H1 (cell line): ENCODE data around the gene TXNL4B. TPM values are rescaled to one million over a fixed set of nuclear protein-coding genes. Genes with fewer than 3 reads are reported as not detected.

ENCODE experiments used
- CTCF ChIA-PET: fragments of 300-600 bp; sonication (Branson Sonifier 250); formaldehyde crosslinking; loops from one replicate; lab custom pipeline; 2021; ENCODE audit not compliant: partially characterized antibody; lab: Charles Lee
- POLR2A ChIA-PET: fragments of 300-600 bp; sonication (Branson Sonifier 250); formaldehyde crosslinking; loops from one replicate; lab custom pipeline; 2021; ENCODE audit warnings: inconsistent platforms; ENCODE audit not compliant: partially characterized antibody; lab: Charles Lee
- DNase-seq, 2 experiments: peaks; one replicate each; pipeline versions ENCODE4 v3.0.0 to v3.0.0-alpha.2; 2010 to 2022; ENCODE audit warnings: low spot score in 2 of 2, low read depth in 1 of 2, mixed read lengths in 1 of 2
- FAIRE-seq: peaks from 2 replicates; lab custom pipeline; 2011; peaks lifted over from hg19 to GRCh38; lab: Jason Lieb, UNC
- H2AFZ ChIP-seq: 2 replicates; pipeline ENCODE4 v1.8.1; 2012; ENCODE audit warnings: low read length, inconsistent platforms
- H2AK5ac ChIP-seq: 2 replicates; pipeline ENCODE4 v1.6.1; 2013; ENCODE audit warnings: low read depth, low read length
- H2BK120ac ChIP-seq: replicated peaks from 2 replicates; pipeline ENCODE3; 2013; ENCODE audit warnings: low read depth, low read length, inconsistent platforms
- H2BK12ac ChIP-seq: 2 replicates; pipeline ENCODE4 v1.6.1; 2013; ENCODE audit warnings: low read depth, low read length
- H2BK15ac ChIP-seq: 2 replicates; pipeline ENCODE4 v1.6.1; 2013; ENCODE audit warnings: low read length
- H2BK20ac ChIP-seq: 2 replicates; pipeline ENCODE4 v1.6.1; 2013; ENCODE audit warnings: low read length
- H2BK5ac ChIP-seq: 2 replicates; pipeline ENCODE4 v1.6.1; 2013; ENCODE audit warnings: low read depth, low read length
- H3K14ac ChIP-seq: 2 replicates; pipeline ENCODE4 v1.6.1; 2013; ENCODE audit warnings: inconsistent platforms; ENCODE audit not compliant: insufficient read length
- H3K18ac ChIP-seq: 2 replicates; pipeline ENCODE4 v1.6.1; 2013; ENCODE audit warnings: low read length; ENCODE audit errors: extremely low read depth
- H3K23ac ChIP-seq: 2 replicates; pipeline ENCODE4 v1.6.1; 2013; ENCODE audit warnings: inconsistent platforms; ENCODE audit not compliant: insufficient read length
- H3K23me2 ChIP-seq: 2 replicates; pipeline ENCODE4 v1.6.1; 2013; ENCODE audit warnings: low read depth, low read length
- H3K27ac ChIP-seq: 2 replicates; pipeline ENCODE4 v1.6.1; 2011; ENCODE audit warnings: low read depth, low read length, inconsistent platforms
- H3K27me3 ChIP-seq, 4 experiments: replicated peaks in 1 of 4; 1 replicate in 1 of 4; 2 replicates in 3 of 4; pipeline versions ENCODE4 v1.6.1 to v1.8.1; 2011 to 2013; ENCODE audit warnings: low read length in 3 of 4, mild to moderate bottlenecking in 3 of 4, inconsistent platforms in 2 of 4, mixed read lengths in 2 of 4, moderate library complexity in 1 of 4; ENCODE audit not compliant: control insufficient read depth in 3 of 4, insufficient read depth in 3 of 4; ENCODE audit errors: extremely low read depth in 1 of 4
- H3K36me3 ChIP-seq, 4 experiments: 2 replicates each; pipeline versions ENCODE4 v1.6.1 to v1.8.1; 2011 to 2013; ENCODE audit warnings: mild to moderate bottlenecking in 4 of 4, low read length in 3 of 4, moderate library complexity in 2 of 4, control low read depth in 1 of 4, inconsistent platforms in 1 of 4; ENCODE audit not compliant: insufficient read depth in 4 of 4, control insufficient read depth in 2 of 4
- H3K4ac ChIP-seq: replicated peaks from 2 replicates; pipeline ENCODE3; 2013; ENCODE audit warnings: low read length, low read depth, mixed read lengths, inconsistent platforms; ENCODE audit not compliant: insufficient read length
- H3K4me1 ChIP-seq, 4 experiments: replicated peaks in 1 of 4; 1 replicate in 1 of 4; 2 replicates in 3 of 4; pipeline versions ENCODE4 v1.6.1 to v1.8.1; 2011 to 2013; ENCODE audit warnings: low read length in 3 of 4, inconsistent platforms in 2 of 4, mixed read lengths in 1 of 4; ENCODE audit not compliant: insufficient read depth in 4 of 4, control insufficient read depth in 3 of 4
- H3K4me2 ChIP-seq, 2 experiments: 2 replicates each; pipeline versions ENCODE4 v1.6.1 to v1.8.1; 2011 to 2013; ENCODE audit warnings: low read depth in 2 of 2, low read length in 2 of 2, control low read depth in 1 of 2, inconsistent platforms in 1 of 2, mild to moderate bottlenecking in 1 of 2; ENCODE audit not compliant: insufficient read depth in 1 of 2
- H3K4me3 ChIP-seq, 4 experiments: fragments of 200-600, 300-600 bp in 1 of 4; sonication (generic), shearing (Covaris generic), sonication (Bioruptor Twin) in 1 of 4; 2 replicates each; pipeline versions ENCODE4 v1.5.1 to v1.8.1; 2011 to 2016; ENCODE audit warnings: low read length in 4 of 4, low read depth in 3 of 4, control low read depth in 2 of 4, inconsistent platforms in 2 of 4, mild to moderate bottlenecking in 2 of 4, mixed read lengths in 1 of 4, moderate library complexity in 1 of 4; ENCODE audit not compliant: insufficient read depth in 2 of 4; ENCODE audit errors: extremely low read depth in 1 of 4
- H3K56ac ChIP-seq: replicated peaks from 2 replicates; pipeline ENCODE3; 2013; ENCODE audit warnings: low read depth, mild to moderate bottlenecking, mixed read lengths, low read length, inconsistent platforms; ENCODE audit not compliant: insufficient read length
- H3K79me1 ChIP-seq: 2 replicates; pipeline ENCODE4 v1.6.1; 2013; ENCODE audit warnings: low read depth, low read length, control low read depth
- H3K79me2 ChIP-seq, 2 experiments: 2 replicates each; pipeline versions ENCODE4 v1.6.1 to v1.8.1; 2012 to 2013; ENCODE audit warnings: low read length in 2 of 2, mild to moderate bottlenecking in 2 of 2, inconsistent platforms in 1 of 2; ENCODE audit not compliant: insufficient read depth in 2 of 2, control insufficient read depth in 1 of 2
- H3K9ac ChIP-seq, 4 experiments: replicated peaks in 1 of 4; 1 replicate in 1 of 4; 2 replicates in 3 of 4; pipeline versions ENCODE4 v1.6.1 to v1.8.1; 2011 to 2013; ENCODE audit warnings: low read depth in 3 of 4, low read length in 3 of 4, control low read depth in 2 of 4, mild to moderate bottlenecking in 2 of 4, moderate library complexity in 2 of 4, inconsistent platforms in 1 of 4; ENCODE audit errors: extremely low read depth in 1 of 4
- H3K9me3 ChIP-seq, 2 experiments: 2 replicates each; pipeline versions ENCODE4 v1.6.1 to v1.8.1; 2012 to 2013; ENCODE audit warnings: mild to moderate bottlenecking in 2 of 2, moderate library complexity in 2 of 2, control low read depth in 1 of 2, inconsistent platforms in 1 of 2, low read depth in 1 of 2, low read length in 1 of 2, mixed read lengths in 1 of 2; ENCODE audit not compliant: insufficient read depth in 2 of 2
- H4K20me1 ChIP-seq, 2 experiments: replicated peaks in 1 of 2; 2 replicates each; pipeline versions ENCODE3 to v1.8.1; 2011 to 2013; ENCODE audit warnings: inconsistent platforms in 2 of 2, low read length in 2 of 2, mild to moderate bottlenecking in 1 of 2; ENCODE audit not compliant: insufficient read depth in 2 of 2, control insufficient read depth in 1 of 2
- H4K5ac ChIP-seq: 2 replicates; pipeline ENCODE4 v1.6.1; 2013; ENCODE audit warnings: low read length, low read depth, mixed read lengths, inconsistent platforms; ENCODE audit not compliant: insufficient read length
- H4K8ac ChIP-seq: 2 replicates; pipeline ENCODE4 v1.8.0; 2013; ENCODE audit warnings: mild to moderate bottlenecking, moderate library complexity, low read length, inconsistent platforms; ENCODE audit not compliant: insufficient read depth; ENCODE audit errors: extremely low read depth
- H4K91ac ChIP-seq: replicated peaks from 2 replicates; pipeline ENCODE3; 2013; ENCODE audit warnings: low read length, mixed read lengths, inconsistent platforms; ENCODE audit not compliant: insufficient read length
- CHD1 ChIP-seq: IDR thresholded peaks from 2 replicates; pipeline ENCODE4 v1.6.1; 2012; ENCODE audit warnings: low read depth, low read length, improper control_type of control experiment
- E2F6 ChIP-seq: IDR thresholded peaks from 2 replicates; pipeline ENCODE4 v1.6.1; 2012; ENCODE audit warnings: inconsistent platforms
- HDAC2 ChIP-seq, 2 experiments: fragments of 300-600 bp in 1 of 2; sonication (generic) in 1 of 2; IDR thresholded peaks; 2 replicates each; pipeline ENCODE4 v1.6.1; 2011 to 2012; ENCODE audit warnings: low read depth in 2 of 2, low read length in 2 of 2, mild to moderate bottlenecking in 2 of 2, moderate library complexity in 2 of 2, borderline replicate concordance in 1 of 2, inconsistent platforms in 1 of 2
- KDM4A ChIP-seq: IDR thresholded peaks from one replicate; pipeline ENCODE4 v1.7.1; 2012; ENCODE audit warnings: low read depth, mild to moderate bottlenecking, moderate library complexity, low read length, inconsistent platforms; ENCODE audit not compliant: severe bottlenecking
- NANOG ChIP-seq: IDR thresholded peaks from 2 replicates; pipeline ENCODE4 v1.6.1; 2011; ENCODE audit warnings: low read length, low read depth, mild to moderate bottlenecking, inconsistent platforms; ENCODE audit not compliant: insufficient read depth, poor library complexity, severe bottlenecking
- RFX5 ChIP-seq: IDR thresholded peaks from 2 replicates; pipeline ENCODE4 v1.6.1; 2011; ENCODE audit warnings: low read depth, low read length, improper control_type of control experiment, borderline replicate concordance
- RNF2 ChIP-seq: fragments of 200-900, 300-1000 bp; sonication (generic); IDR thresholded peaks from 2 replicates; pipeline ENCODE4 v1.7.1; 2016; ENCODE audit warnings: borderline replicate concordance, low read depth, mild to moderate bottlenecking, antibody characterized with exemption, low read length; ENCODE audit not compliant: poor library complexity, severe bottlenecking; ENCODE audit errors: missing control alignments
- SIRT6 ChIP-seq: IDR thresholded peaks from one replicate; pipeline ENCODE4 v1.7.1; 2012; ENCODE audit warnings: low read length, inconsistent platforms
- WGBS, 2 experiments: shearing (Covaris generic) in 1 of 2; methylation state at CpG; one replicate each; pipeline versions ENCODE4 v1.1.6 to v1.1.7; 2013 to 2015; ENCODE audit warnings: low lambda C conversion rate in 2 of 2, mixed read lengths in 2 of 2, inconsistent platforms in 1 of 2, low coverage in 1 of 2, missing lambda C conversion rate in 1 of 2; ENCODE audit not compliant: insufficient replicate concordance in 2 of 2, insufficient coverage in 1 of 2, insufficient read length in 1 of 2; ENCODE audit errors: extremely low coverage in 1 of 2, missing lambda C conversion rate in 1 of 2; 5-methylcytosine and 5-hydroxymethylcytosine counted together
- polyA plus RNA-seq, 7 experiments: library from polyadenylated mRNA; depleted of rRNA in 3 of 7; stranded (reverse) in 5 of 7; unstranded in 2 of 7; fragments of >200 nt in 5 of 7; fragments of 200-250 nt in 2 of 7; gene quantifications; 1 replicate in 5 of 7; 2 replicates in 1 of 7; 4 replicates in 1 of 7; pipeline versions ENCODE4 v1.2.1 to v1.2.3, GENCODE V29; 2011 to 2013; ENCODE audit warnings: missing spikeins in 2 of 7, mixed read lengths in 2 of 7
- total RNA-seq: library from RNA; stranded (reverse); fragmentation: NEBNext Ultra II Directional; extraction: Animal tissue kit (Norgen Biotek cat#: 25700); gene quantifications from 2 replicates; pipeline ENCODE4 v1.2.1, GENCODE V29; 2021
- TF ChIP-seq, protein P1 (sequence below): IDR thresholded peaks from 2 replicates; pipeline ENCODE4 v1.6.1; 2012; ENCODE audit warnings: low read length, inconsistent platforms

The TXNL4B gene
- total and polyA plus RNA-seq, 2 of the 8 experiments (the other 6 are each of a cell fraction or from before 2014, with no cell fraction given), result 6.7 to 10.6 TPM

- H3K4me1 ChIP-seq, result no peaks in the 10 kb centered on the region
- no peak overlapping the region for H3K4me2 ChIP-seq
- H3K23ac ChIP-seq, result no peak overlapping the region
- H4K5ac ChIP-seq, result no peak overlapping the region
- no peak overlapping the region for H3K56ac ChIP-seq
- peaks cover 43 to 71% (median 60%) of the 10 kb centered on the region in 4 experiments for H3K36me3 ChIP-seq
- no peak overlapping the region for H2AFZ ChIP-seq
- H3K79me1 ChIP-seq, result peaks cover 4% of the 10 kb centered on the region; the same call in 1 of the 2 replicates
- H2BK12ac ChIP-seq, result no peak overlapping the region
- DNase-seq (peak; percentile 19 to 77), FAIRE-seq (peak; percentile 98)
- H3K14ac ChIP-seq, result no peak overlapping the region
- peaks cover 8 to 15% of the 10 kb centered on the region in 2 experiments for H4K20me1 ChIP-seq
- no peak overlapping the region for H3K4ac ChIP-seq
- no peak overlapping the region for H2BK20ac ChIP-seq
- no peaks in the 10 kb centered on the region for H3K9me3 ChIP-seq
- H3K27me3 ChIP-seq, result no peaks in the 10 kb centered on the region
- 0 out of 2 replicates have a peak overlapping the region, but pooled peaks have one; percentile 12 for H4K8ac ChIP-seq
- H2AK5ac ChIP-seq, result no peak overlapping the region
- no peak overlapping the region for H2BK15ac ChIP-seq
- ChIA-PET CTCF (interaction anchor here (0.8 to 11.4 kb wide), 19 partner anchors 9 to 217 kb away, joined by 3 to 108 read pairs (median 4); partner anchors contain the start of genes HPR and ZNF821), POLR2A (interaction anchor here (1.0 to 2.4 kb wide), 2 partner anchors 9 to 12 kb away, joined by 3 to 8 read pairs; no protein-coding TSS in a partner anchor)
- 79% methylated on average over 12 of the region's 12 CpGs; no CpG with 5 or more reads in 1 of the 2 experiments for WGBS, 2 experiments
- peaks cover 4% of the 10 kb centered on the region; the same call in 1 of the 2 replicates for H3K23me2 ChIP-seq
- H3K4me3 ChIP-seq, result no peak overlapping the region
- H2BK120ac ChIP-seq, result no peak overlapping the region
- H3K9ac ChIP-seq, result no peak overlapping the region
- no peak overlapping the region for H3K27ac ChIP-seq
- H3K79me2 ChIP-seq, result peaks cover 4 to 20% of the 10 kb centered on the region in 2 experiments
- H4K91ac ChIP-seq, result no peak overlapping the region
- no peak overlapping the region for H3K18ac ChIP-seq
- no peak overlapping the region for H2BK5ac ChIP-seq
- TF ChIP-seq SIRT6 (no peak), E2F6 (no peak), HDAC2 (IDR thresholded peaks at IDR 0.05; ENCODE audit: borderline replicate concordance in 1 of 2, low read depth in 2 of 2, low read length in 2 of 2) (no peak), RNF2 (no peak), CHD1 (no peak), RFX5 (no peak), KDM4A (no peak), NANOG (no peak)
- TF ChIP-seq, protein P1, sequence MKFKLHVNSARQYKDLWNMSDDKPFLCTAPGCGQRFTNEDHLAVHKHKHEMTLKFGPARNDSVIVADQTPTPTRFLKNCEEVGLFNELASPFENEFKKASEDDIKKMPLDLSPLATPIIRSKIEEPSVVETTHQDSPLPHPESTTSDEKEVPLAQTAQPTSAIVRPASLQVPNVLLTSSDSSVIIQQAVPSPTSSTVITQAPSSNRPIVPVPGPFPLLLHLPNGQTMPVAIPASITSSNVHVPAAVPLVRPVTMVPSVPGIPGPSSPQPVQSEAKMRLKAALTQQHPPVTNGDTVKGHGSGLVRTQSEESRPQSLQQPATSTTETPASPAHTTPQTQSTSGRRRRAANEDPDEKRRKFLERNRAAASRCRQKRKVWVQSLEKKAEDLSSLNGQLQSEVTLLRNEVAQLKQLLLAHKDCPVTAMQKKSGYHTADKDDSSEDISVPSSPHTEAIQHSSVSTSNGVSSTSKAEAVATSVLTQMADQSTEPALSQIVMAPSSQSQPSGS, result no peak
Observed at GRCh38 chr16:72099377-72099818, 6.0 kb upstream of the TXNL4B start.
